Small intestine (tissue), 7 donors: ENCODE results near the gene MYB. TPM values are rescaled to one million over a fixed set of nuclear protein-coding genes. Genes with fewer than 3 reads are reported as not detected.

Source experiments
- DNase-seq, 2 donors: peaks; one replicate each; pipeline versions ENCODE4 v3.0.0 to v3.0.0-alpha.2; 2013
- FAIRE-seq: peaks from 2 replicates; lab custom pipeline; 2012; peaks lifted over from hg19 to GRCh38; lab: Jason Lieb, UNC
- H3K27ac ChIP-seq, 3 donors: one replicate each; pipeline ENCODE4 v1.5.1; 2013; ENCODE audit warnings: low read length in 2 of 3, mild to moderate bottlenecking in 2 of 3, control low read depth in 1 of 3, inconsistent platforms in 1 of 3, low read depth in 1 of 3, moderate library complexity in 1 of 3
- H3K27me3 ChIP-seq, 3 donors: one replicate each; pipeline ENCODE4 v1.6.1; 2013; ENCODE audit warnings: low read length in 3 of 3, inconsistent platforms in 1 of 3; ENCODE audit not compliant: control insufficient read depth in 3 of 3, insufficient read depth in 3 of 3
- H3K36me3 ChIP-seq, 3 donors: one replicate each; pipeline ENCODE4 v1.6.1; 2013; ENCODE audit warnings: low read length in 3 of 3, inconsistent platforms in 1 of 3, low read depth in 1 of 3, mild to moderate bottlenecking in 1 of 3, moderate library complexity in 1 of 3; ENCODE audit not compliant: control insufficient read depth in 3 of 3, insufficient read depth in 2 of 3
- H3K4me1 ChIP-seq, 3 donors: one replicate each; pipeline ENCODE4 v1.6.1; 2013; ENCODE audit warnings: low read length in 2 of 3, inconsistent platforms in 1 of 3, low read depth in 1 of 3, mild to moderate bottlenecking in 1 of 3, moderate library complexity in 1 of 3; ENCODE audit not compliant: control insufficient read depth in 3 of 3, insufficient read depth in 2 of 3
- H3K4me3 ChIP-seq, 3 donors: one replicate each; pipeline ENCODE4 v1.5.1; 2013; ENCODE audit warnings: low read length in 3 of 3, control low read depth in 1 of 3, inconsistent platforms in 1 of 3, low read depth in 1 of 3, mild to moderate bottlenecking in 1 of 3, moderate library complexity in 1 of 3
- H3K9me3 ChIP-seq, 2 donors: one replicate each; pipeline ENCODE4 v1.6.1; 2013; ENCODE audit warnings: low read depth in 1 of 2, low read length in 1 of 2; ENCODE audit not compliant: control insufficient read depth in 2 of 2, insufficient read depth in 1 of 2
- WGBS, 3 donors: extraction: QIAGEN DNeasy Blood & Tissue Kit; methylation state at CpG; one replicate each; pipeline ENCODE4 v1.1.7; 2013; 5-methylcytosine and 5-hydroxymethylcytosine counted together
- polyA plus RNA-seq, 4 donors: library from polyadenylated mRNA; stranded (reverse) in 3 of 4; unstranded in 1 of 4; fragments of 200-250 nt in 3 of 4; fragments of 120-200 nt in 1 of 4; gene quantifications; one replicate each; pipeline versions ENCODE4 v1.2.1 to v1.2.3, GENCODE V29; 2013
- donor health status: healthy with polysubstance abuse.
- donor health status: control.
- donor health status: control.
- donor health status: Bipolar disorder and iron deficiency.
- donor health status: healthy.

The MYB gene
- polyA plus RNA-seq, 4 donors, result 1.6 to 19.8 (median 7.4) TPM

- no peak for FAIRE-seq
These were observed 15.8 kb downstream of the MYB start for GRCh38 chr6:135196739-135197510.

GRCh38 chr6:135202836-135203235 is 21.7 kb downstream of the MYB start:
- no peak for FAIRE-seq
- Histone ChIP-seq H3K27ac (no peak overlapping the region), H3K36me3 (peaks cover 0 to 17% (median 0%) of the 10 kb centered on the region in 3 donors), H3K9me3 (no peaks in the 10 kb centered on the region), H3K4me3 (no peak overlapping the region), H3K27me3 (no peaks in the 10 kb centered on the region), H3K4me1 (no peaks in the 10 kb centered on the region)
- 87 to 100% (median 94%) methylated on average over 1 of the region's 1 CpG for WGBS, 3 donors
- DNase-seq, result no peak

More at GRCh38 chr6:135196739-135197510, 15.8 kb downstream of the MYB start:
- DNase-seq, result no peak
- H3K36me3 ChIP-seq, result peaks cover 4 to 19% (median 5%) of the 10 kb centered on the region in 3 donors
- WGBS, 3 donors, result 72 to 77% (median 76%) methylated on average over 10 of the region's 10 CpGs
- no peaks in the 10 kb centered on the region for H3K9me3 ChIP-seq
- H3K4me1 ChIP-seq, result no peaks in the 10 kb centered on the region
- H3K4me3 ChIP-seq, result no peak overlapping the region
- no peak overlapping the region for H3K27ac ChIP-seq
- no peaks in the 10 kb centered on the region for H3K27me3 ChIP-seq

GRCh38 chr6:135204951-135205350 is 23.8 kb downstream of the MYB start:
- H3K36me3 ChIP-seq, result peaks cover 0 to 30% (median 0%) of the 10 kb centered on the region in 3 donors
- 93 to 97% (median 95%) methylated on average over 4 of the region's 4 CpGs for WGBS, 3 donors
- H3K9me3 ChIP-seq, result peaks cover 0 to 10% of the 10 kb centered on the region in 2 donors
- no peak overlapping the region for H3K4me3 ChIP-seq
- H3K4me1 ChIP-seq, result no peaks in the 10 kb centered on the region
- no peaks in the 10 kb centered on the region for H3K27me3 ChIP-seq
- no peak overlapping the region for H3K27ac ChIP-seq
- no peak for DNase-seq
- no peak for FAIRE-seq

- H3K27ac ChIP-seq, result no peak overlapping the region
- no peak for FAIRE-seq
- no peak overlapping the region for H3K4me3 ChIP-seq
- no peaks in the 10 kb centered on the region for H3K4me1 ChIP-seq
- no peaks in the 10 kb centered on the region for H3K27me3 ChIP-seq
- H3K9me3 ChIP-seq, result peaks cover 0 to 10% of the 10 kb centered on the region in 2 donors
- WGBS, 3 donors, result 58 to 87% (median 73%) methylated on average over 6 of the region's 6 CpGs
- DNase-seq, result no peak
- H3K36me3 ChIP-seq, result peaks cover 0 to 22% (median 0%) of the 10 kb centered on the region in 3 donors
These were observed 28.7 kb downstream of the MYB start for GRCh38 chr6:135209803-135210202.

GRCh38 chr6:135210632-135211305 is 29.7 kb downstream of the MYB start:
- 85 to 92% (median 86%) methylated on average over 12 of the region's 12 CpGs for WGBS, 3 donors
- no peak for FAIRE-seq
- Histone ChIP-seq H3K36me3 (peaks cover 0 to 21% (median 0%) of the 10 kb centered on the region in 3 donors), H3K9me3 (peaks cover 0 to 10% of the 10 kb centered on the region in 2 donors), H3K27ac (no peak overlapping the region), H3K4me3 (no peak overlapping the region), H3K4me1 (no peaks in the 10 kb centered on the region), H3K27me3 (no peaks in the 10 kb centered on the region)
- no peak for DNase-seq

GRCh38 chr6:135211306-135211702 is 30.2 kb downstream of the MYB start:
- Histone ChIP-seq H3K27ac (no peak overlapping the region), H3K36me3 (peaks cover 0 to 20% (median 0%) of the 10 kb centered on the region in 3 donors), H3K27me3 (no peaks in the 10 kb centered on the region), H3K4me1 (no peaks in the 10 kb centered on the region), H3K9me3 (peaks cover 0 to 10% of the 10 kb centered on the region in 2 donors), H3K4me3 (no peak overlapping the region)
- no peak for DNase-seq
- FAIRE-seq, result no peak
- WGBS, 3 donors, result 86 to 95% (median 86%) methylated on average over 2 of the region's 2 CpGs

- Histone ChIP-seq H3K36me3 (peaks cover 0 to 21% (median 0%) of the 10 kb centered on the region in 3 donors), H3K4me3 (no peak overlapping the region), H3K27me3 (no peaks in the 10 kb centered on the region), H3K4me1 (no peaks in the 10 kb centered on the region), H3K9me3 (peaks cover 0 to 10% of the 10 kb centered on the region in 2 donors), H3K27ac (no peak overlapping the region)
- FAIRE-seq, result peak; percentile 26
- WGBS, 3 donors, result 9 to 28% (median 19%) methylated on average over 3 of the region's 3 CpGs
- DNase-seq, result peak; percentile 16 to 46
These were observed 31.1 kb downstream of the MYB start for GRCh38 chr6:135212020-135212806.

GRCh38 chr6:135212935-135213334 is 31.8 kb downstream of the MYB start:
- Histone ChIP-seq H3K27me3 (no peaks in the 10 kb centered on the region), H3K9me3 (peaks cover 0 to 10% of the 10 kb centered on the region in 2 donors), H3K27ac (no peak overlapping the region), H3K4me1 (no peaks in the 10 kb centered on the region), H3K36me3 (peaks cover 0 to 22% (median 0%) of the 10 kb centered on the region in 3 donors), H3K4me3 (no peak overlapping the region)
- FAIRE-seq, result no peak
- DNase-seq, result no peak
- WGBS, 3 donors, result 71 to 79% (median 72%) methylated on average over 5 of the region's 5 CpGs
